Stimulated activated CD4-positive, alpha-beta T cell treated with anti-CD3 and anti-CD28 coated beads, Interleukin-15, amount 100 ng/mL, for 48 hours (primary cell): Measurements from ENCODE around the gene TLCD4.
"Not testable (repeated sequence)": the region's sequence is repeated elsewhere in the genome, so short reads cannot be mapped to it uniquely, and the experiment has no call there.

ENCODE experiments used
- DNase-seq, 2 donors: peaks; one replicate each; pipeline ENCODE4 v3.0.0-alpha.2; 2020; ENCODE audit warnings: low read depth in 2 of 2

Gene TLCD4

GRCh38 chr1:95154096-95154495, 36.9 kb downstream of the TLCD4 start:
- DNase-seq = no peak

- not testable (repeated sequence) for DNase-seq
Observed at GRCh38 chr1:95165569-95165968, 48.4 kb downstream of the TLCD4 start.
